ENCODE data around the gene TXNRD1.
"Not testable (repeated sequence)": the region's sequence is repeated elsewhere in the genome, so short reads cannot be mapped to it uniquely, and the experiment has no call there.

DNA sequence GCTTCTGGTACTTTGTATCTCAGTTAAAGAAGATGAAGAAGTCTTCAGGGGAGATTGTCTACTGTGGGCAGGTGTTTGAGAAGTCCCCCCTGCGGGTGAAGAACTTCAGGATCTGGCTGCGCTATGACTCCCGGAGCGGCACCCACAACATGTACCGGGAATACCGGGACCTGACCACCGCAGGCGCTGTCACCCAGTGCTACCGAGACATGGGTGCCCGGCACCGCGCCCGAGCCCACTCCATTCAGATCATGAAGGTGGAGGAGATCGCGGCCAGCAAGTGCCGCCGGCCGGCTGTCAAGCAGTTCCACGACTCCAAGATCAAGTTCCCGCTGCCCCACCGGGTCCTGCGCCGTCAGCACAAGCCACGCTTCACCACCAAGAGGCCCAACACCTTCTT is 49.9 kb downstream of the TXNRD1 start:
- TF ChIP-seq JUND (IDR thresholded peaks at IDR 0.05; ENCODE audit: low read length); CEBPB (IDR thresholded peaks at IDR 0.05; ENCODE audit: low read depth, low read length); EZH2 (IDR thresholded peaks at IDR 0.05; ENCODE audit: low read depth, low read length, severe bottlenecking); ZNF274 (IDR thresholded peaks at IDR 0.05; ENCODE audit: borderline replicate concordance, extremely low read depth, low read length); POLR2AphosphoS5 (IDR thresholded peaks at IDR 0.05; ENCODE audit: low read depth, low read length); CHD2 (IDR thresholded peaks at IDR 0.05; ENCODE audit: low read length); MAFK (IDR thresholded peaks at IDR 0.05; ENCODE audit: low read depth, low read length); HDAC2 (IDR thresholded peaks at IDR 0.05; ENCODE audit: borderline replicate concordance in 1 of 2, low read depth in 2 of 2, low read length in 2 of 2); BACH1 (IDR thresholded peaks at IDR 0.05; ENCODE audit: low read length); TAF7 (optimal IDR thresholded peaks at IDR 0.05; ENCODE audit: borderline replicate concordance, low read depth, low read length): not testable (repeated sequence)
- TF ChIP-seq, protein P1, sequence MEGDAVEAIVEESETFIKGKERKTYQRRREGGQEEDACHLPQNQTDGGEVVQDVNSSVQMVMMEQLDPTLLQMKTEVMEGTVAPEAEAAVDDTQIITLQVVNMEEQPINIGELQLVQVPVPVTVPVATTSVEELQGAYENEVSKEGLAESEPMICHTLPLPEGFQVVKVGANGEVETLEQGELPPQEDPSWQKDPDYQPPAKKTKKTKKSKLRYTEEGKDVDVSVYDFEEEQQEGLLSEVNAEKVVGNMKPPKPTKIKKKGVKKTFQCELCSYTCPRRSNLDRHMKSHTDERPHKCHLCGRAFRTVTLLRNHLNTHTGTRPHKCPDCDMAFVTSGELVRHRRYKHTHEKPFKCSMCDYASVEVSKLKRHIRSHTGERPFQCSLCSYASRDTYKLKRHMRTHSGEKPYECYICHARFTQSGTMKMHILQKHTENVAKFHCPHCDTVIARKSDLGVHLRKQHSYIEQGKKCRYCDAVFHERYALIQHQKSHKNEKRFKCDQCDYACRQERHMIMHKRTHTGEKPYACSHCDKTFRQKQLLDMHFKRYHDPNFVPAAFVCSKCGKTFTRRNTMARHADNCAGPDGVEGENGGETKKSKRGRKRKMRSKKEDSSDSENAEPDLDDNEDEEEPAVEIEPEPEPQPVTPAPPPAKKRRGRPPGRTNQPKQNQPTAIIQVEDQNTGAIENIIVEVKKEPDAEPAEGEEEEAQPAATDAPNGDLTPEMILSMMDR (IDR thresholded peaks at IDR 0.05; ENCODE audit: control extremely low read depth in 1 of 3, insufficient read depth in 1 of 3, low read depth in 1 of 3, low read length in 3 of 3), result not testable (repeated sequence)

Measured in H1 (cell line).